ENCODE results near the gene CENPF. TPM values are rescaled to one million over a fixed set of nuclear protein-coding genes. Genes with fewer than 3 reads are reported as not detected.
A peak's percentile ranks its signal among the peaks of the same experiment; 100 is the strongest.

Gene CENPF
- total and polyA plus RNA-seq, 4 donors, result 1.2 to 9.7 (median 1.9) TPM

DNA sequence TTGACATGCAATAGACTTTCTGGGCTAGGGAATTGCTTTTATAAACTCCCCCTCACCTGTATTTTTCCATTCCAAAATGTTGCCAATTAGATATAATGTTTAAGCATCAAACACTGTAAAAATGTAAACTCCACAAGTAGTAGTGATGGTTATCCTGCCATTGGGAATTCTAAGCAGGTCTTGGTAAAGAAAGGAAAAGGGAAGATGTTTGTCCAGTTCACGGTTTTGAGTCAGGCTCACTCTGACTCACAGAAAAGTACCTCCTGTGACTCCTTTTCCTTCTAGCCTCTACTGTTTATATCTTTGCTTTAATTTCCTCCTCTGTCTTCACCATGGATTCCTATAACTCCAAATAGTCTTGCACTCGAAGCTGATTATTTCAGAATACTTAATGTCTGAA, 32.6 kb upstream of the CENPF start:
- no peak for DNase-seq
- H3K9me3 ChIP-seq (ENCODE audit: control insufficient read depth in 4 of 4, insufficient read depth in 3 of 4, low read length in 3 of 4), result no peaks in the 10 kb centered on the region
- 60 to 72% methylated on average over 2 of the region's 2 CpGs for WGBS, 2 donors
- peaks cover 0 to 5% (median 4%) of the 10 kb centered on the region in 5 donors for H3K4me1 ChIP-seq (ENCODE audit: control insufficient read depth in 5 of 5, insufficient read depth in 5 of 5, low read length in 5 of 5)
- no peak overlapping the region for H3K9ac ChIP-seq (ENCODE audit: insufficient read depth in 1 of 2, low read length in 2 of 2)
- TF ChIP-seq, protein P1, sequence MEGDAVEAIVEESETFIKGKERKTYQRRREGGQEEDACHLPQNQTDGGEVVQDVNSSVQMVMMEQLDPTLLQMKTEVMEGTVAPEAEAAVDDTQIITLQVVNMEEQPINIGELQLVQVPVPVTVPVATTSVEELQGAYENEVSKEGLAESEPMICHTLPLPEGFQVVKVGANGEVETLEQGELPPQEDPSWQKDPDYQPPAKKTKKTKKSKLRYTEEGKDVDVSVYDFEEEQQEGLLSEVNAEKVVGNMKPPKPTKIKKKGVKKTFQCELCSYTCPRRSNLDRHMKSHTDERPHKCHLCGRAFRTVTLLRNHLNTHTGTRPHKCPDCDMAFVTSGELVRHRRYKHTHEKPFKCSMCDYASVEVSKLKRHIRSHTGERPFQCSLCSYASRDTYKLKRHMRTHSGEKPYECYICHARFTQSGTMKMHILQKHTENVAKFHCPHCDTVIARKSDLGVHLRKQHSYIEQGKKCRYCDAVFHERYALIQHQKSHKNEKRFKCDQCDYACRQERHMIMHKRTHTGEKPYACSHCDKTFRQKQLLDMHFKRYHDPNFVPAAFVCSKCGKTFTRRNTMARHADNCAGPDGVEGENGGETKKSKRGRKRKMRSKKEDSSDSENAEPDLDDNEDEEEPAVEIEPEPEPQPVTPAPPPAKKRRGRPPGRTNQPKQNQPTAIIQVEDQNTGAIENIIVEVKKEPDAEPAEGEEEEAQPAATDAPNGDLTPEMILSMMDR (IDR thresholded peaks at IDR 0.05; ENCODE audit: control extremely low read depth, extremely low read depth), result no peak
- no peaks in the 10 kb centered on the region for H3K36me3 ChIP-seq (ENCODE audit: control insufficient read depth in 4 of 4, insufficient read depth in 4 of 4, low read length in 4 of 4)
- no peak for ATAC-seq (ENCODE audit: insufficient read depth, low FRiP score)
- no peak overlapping the region for H3K27ac ChIP-seq (ENCODE audit: low read depth in 1 of 2, low read length in 1 of 2)
- H3K27me3 ChIP-seq (ENCODE audit: control insufficient read depth in 3 of 3, insufficient read depth in 3 of 3, low read length in 2 of 3), result no peaks in the 10 kb centered on the region
- no peak overlapping the region for H3K4me3 ChIP-seq

DNA sequence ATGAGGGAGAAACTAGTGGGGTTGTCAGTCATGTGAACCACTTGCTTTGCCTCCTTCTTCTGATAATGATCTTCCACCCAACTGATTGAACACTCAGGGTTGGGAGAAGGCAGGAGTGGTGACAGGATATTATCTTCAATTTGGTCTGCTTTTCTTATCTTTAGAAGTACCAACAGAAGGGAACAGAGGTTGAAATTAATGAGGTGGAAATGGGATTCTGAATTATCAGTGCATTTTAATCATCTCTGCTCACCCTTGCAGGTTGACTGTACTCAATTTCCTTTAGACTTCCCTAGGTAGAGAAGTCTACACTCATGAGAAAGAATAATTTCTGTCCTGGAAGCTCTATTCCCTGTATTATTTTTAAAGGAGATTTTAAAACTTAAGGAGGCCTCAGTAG, 31.7 kb upstream of the CENPF start:
- no peak overlapping the region for H3K9ac ChIP-seq (ENCODE audit: insufficient read depth in 1 of 2, low read length in 2 of 2)
- DNase-seq, result no peak
- H3K27ac ChIP-seq (ENCODE audit: low read depth in 1 of 2, low read length in 1 of 2), result no peak overlapping the region
- H3K36me3 ChIP-seq (ENCODE audit: control insufficient read depth in 4 of 4, insufficient read depth in 4 of 4, low read length in 4 of 4), result no peaks in the 10 kb centered on the region
- H3K4me1 ChIP-seq (ENCODE audit: control insufficient read depth in 5 of 5, insufficient read depth in 5 of 5, low read length in 5 of 5), result peaks cover 0 to 5% (median 4%) of the 10 kb centered on the region in 5 donors
- H3K9me3 ChIP-seq (ENCODE audit: control insufficient read depth in 4 of 4, insufficient read depth in 3 of 4, low read length in 3 of 4), result peaks cover 0 to 5% (median under 1%) of the 10 kb centered on the region in 4 donors
- no peak for ATAC-seq (ENCODE audit: insufficient read depth, low FRiP score)
- TF ChIP-seq, protein P1 (IDR thresholded peaks at IDR 0.05; ENCODE audit: control extremely low read depth, extremely low read depth), result no peak
- no peaks in the 10 kb centered on the region for H3K27me3 ChIP-seq (ENCODE audit: control insufficient read depth in 3 of 3, insufficient read depth in 3 of 3, low read length in 2 of 3)
- H3K4me3 ChIP-seq, result no peak overlapping the region

DNA sequence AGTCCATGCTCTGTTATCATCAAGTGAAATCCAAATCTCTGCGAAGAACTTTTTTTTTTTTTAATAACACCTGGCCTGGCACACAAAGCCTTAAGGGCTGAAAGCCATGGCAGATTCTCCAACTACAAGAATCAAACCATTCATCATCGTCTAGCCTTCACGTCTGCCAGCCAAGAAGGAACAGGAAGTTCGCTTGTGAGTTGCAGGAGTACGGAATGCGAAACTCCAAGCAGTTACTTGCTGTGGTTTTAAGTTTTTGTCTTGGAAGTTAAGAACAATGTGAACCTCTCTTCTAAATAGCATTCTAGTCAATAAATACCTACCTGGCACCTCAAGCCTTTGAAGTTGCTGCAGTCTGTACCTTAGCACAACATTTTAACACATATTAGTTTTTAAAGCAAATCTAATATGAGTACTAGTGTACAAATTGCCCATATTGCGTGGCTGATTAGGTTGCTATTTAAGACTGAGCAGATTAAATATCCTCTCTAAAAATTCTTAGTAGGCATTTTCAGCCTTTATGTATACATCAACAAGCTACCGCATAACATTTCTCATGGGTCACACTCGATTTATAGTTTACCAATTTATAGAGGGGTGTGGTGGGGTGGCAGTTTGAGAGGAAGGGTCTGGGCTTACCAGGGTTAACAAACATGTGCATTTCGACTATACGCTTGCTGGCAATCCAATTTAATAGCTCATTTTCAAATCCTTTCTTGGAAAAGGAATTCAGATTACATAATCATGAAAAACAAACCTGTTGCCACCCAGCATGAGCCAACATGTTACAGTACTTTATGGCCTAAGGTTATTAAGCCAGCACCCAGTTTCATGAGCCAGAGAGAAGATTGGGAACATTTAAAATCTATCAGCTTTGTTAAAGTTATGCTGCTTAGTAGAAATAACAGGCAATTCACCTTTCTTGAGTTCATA, 29.3 kb upstream of the CENPF start:
- WGBS, 2 donors, result 56 to 61% methylated on average over 11 of the region's 11 CpGs
- Histone ChIP-seq H3K9me3 (ENCODE audit: control insufficient read depth in 4 of 4, insufficient read depth in 3 of 4, low read length in 3 of 4) (peaks cover 0 to 11% (median 5%) of the 10 kb centered on the region in 4 donors), H3K4me3 (no peak overlapping the region), H3K9ac (ENCODE audit: insufficient read depth in 1 of 2, low read length in 2 of 2) (no peak overlapping the region), H3K36me3 (ENCODE audit: control insufficient read depth in 4 of 4, insufficient read depth in 4 of 4, low read length in 4 of 4) (no peaks in the 10 kb centered on the region), H3K4me1 (ENCODE audit: control insufficient read depth in 5 of 5, insufficient read depth in 5 of 5, low read length in 5 of 5) (peaks cover 0 to 5% (median 0%) of the 10 kb centered on the region in 5 donors), H3K27ac (ENCODE audit: low read depth in 1 of 2, low read length in 1 of 2) (no peak overlapping the region), H3K27me3 (ENCODE audit: control insufficient read depth in 3 of 3, insufficient read depth in 3 of 3, low read length in 2 of 3) (no peaks in the 10 kb centered on the region)
- TF ChIP-seq, protein P1 (IDR thresholded peaks at IDR 0.05; ENCODE audit: control extremely low read depth, extremely low read depth), result no peak
- DNase-seq, result peak in 1 of 3 donors; percentile 25
- ATAC-seq (ENCODE audit: insufficient read depth, low FRiP score), result no peak
